GM21360 (cell line): ENCODE data around the gene CLIP3.
"Not testable (repeated sequence)": the region's sequence is repeated elsewhere in the genome, so short reads cannot be mapped to it uniquely, and the experiment has no call there.

Experiments used
- ATAC-seq: cut with Tn5 transposase; IDR thresholded peaks from one replicate; pipeline ENCODE4 v1.9.1; 2021; ENCODE audit warnings: mild to moderate bottlenecking, moderate library complexity; ENCODE audit not compliant: unreplicated experiment

The CLIP3 gene, protein sequence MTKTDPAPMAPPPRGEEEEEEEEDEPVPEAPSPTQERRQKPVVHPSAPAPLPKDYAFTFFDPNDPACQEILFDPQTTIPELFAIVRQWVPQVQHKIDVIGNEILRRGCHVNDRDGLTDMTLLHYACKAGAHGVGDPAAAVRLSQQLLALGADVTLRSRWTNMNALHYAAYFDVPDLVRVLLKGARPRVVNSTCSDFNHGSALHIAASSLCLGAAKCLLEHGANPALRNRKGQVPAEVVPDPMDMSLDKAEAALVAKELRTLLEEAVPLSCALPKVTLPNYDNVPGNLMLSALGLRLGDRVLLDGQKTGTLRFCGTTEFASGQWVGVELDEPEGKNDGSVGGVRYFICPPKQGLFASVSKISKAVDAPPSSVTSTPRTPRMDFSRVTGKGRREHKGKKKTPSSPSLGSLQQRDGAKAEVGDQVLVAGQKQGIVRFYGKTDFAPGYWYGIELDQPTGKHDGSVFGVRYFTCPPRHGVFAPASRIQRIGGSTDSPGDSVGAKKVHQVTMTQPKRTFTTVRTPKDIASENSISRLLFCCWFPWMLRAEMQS

DNA sequence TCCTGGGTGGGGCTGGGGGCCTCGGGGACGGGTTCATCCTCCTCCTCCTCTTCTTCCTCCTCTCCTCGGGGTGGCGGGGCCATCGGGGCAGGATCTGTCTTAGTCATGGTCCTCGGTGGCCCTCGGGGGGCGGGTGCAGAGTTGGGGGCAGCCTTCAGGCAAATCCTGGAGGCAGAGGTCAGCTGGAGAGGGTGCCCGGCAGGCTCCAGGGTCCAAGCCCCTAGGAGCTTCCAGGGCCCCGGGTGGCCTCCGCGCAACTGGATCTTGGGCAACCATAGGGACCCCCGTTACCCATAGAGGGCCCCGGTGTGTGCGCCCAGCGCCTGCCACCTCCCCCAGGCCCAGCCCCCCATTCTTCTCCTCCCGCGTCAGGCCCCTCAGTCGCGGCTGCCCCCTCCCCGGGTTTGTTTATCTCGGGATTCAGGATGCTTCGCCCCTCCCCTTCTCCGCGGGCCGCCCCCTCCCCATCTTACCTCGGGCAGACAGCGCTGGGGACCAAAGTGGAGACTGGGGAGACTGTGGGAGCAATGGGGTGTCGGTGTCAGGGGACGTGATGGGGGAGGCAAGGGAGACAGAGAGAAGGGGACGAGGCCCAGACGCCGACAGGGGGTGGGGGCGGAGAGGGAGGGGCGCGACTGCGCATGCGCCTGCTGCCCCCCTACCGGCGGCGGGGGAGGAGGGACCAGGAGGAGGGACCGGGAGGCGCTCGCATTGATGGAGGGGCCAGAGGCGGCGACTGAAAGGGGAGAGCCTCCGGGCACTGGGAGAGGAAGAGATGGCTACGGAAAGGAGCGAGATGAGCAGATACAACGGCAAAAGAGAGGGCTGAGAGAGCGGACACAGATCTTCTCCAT is at the start of gene CLIP3:
Gene CLIP3, minus strand, starts transcription at position 623 of the 854 bp plus-strand sequence. Its CDS starts 516 bp downstream, at position 107.
- ATAC-seq: no peak

DNA sequence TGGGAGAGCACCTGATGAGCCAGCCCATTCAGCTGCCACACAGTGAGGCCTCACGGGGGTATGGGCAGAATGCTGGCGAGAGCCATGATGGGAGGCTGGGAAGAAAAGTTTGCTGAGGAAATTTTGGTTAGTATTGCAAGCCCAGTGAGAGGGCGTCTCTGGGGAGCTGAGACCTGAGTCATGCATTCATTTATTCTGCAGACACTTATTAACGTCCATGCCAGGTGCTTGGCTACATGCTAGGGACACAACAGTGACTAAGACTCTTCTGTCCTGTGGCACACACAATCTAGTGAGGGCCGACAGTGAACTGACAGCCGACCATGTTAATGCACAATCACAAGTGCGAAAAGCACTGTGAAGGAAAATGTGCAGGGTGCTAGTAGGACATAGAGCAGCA is 49.2 kb upstream of the CLIP3 start:
- no peak for ATAC-seq

DNA sequence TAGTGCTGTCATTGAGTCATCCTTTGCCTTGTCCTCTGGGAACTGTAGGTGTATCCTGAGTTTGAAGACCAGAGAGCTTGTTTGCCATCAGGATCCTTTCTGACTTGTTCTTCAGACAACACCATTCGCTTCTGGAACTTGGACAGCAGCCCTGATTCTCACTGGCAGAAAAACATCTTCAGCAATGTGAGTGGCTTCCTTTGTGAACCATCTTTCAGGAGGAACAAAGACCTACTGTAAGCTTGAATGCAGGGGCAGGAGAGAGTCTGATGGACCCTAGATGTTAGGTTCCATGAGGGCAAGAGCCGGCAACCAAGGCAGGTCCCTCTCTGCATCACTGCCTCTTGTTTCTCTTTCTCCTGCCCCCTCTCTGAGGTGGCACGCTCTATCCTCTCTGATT is 48.7 kb upstream of the CLIP3 start:
- ATAC-seq: no peak

DNA sequence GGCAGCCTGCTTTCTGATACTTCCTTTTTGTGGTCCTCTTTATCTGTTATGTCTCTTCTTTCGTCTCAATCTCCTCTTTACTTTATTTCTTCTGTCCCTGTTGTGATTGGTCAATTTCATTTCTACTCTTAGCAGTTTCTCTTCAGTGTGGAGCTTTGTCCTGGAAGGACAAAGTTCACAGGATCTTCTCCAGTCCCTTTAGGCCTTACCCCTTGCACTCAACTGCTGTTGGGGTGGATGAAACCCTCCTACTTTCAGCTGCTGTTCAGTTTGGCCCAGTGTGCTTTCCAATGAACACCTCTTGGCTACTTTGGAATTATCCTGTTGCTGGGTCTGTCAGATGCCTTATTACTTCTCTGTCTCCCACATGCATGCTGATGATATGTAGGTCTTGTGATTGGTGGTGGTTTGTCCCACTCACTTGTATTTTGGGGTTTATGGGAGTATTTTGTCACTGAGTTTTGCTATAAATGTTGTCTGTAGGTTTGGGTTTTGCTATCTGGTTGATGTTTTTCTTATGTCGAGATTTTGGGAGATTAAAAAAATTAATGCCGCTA is 46.8 kb upstream of the CLIP3 start:
- ATAC-seq: no peak

DNA sequence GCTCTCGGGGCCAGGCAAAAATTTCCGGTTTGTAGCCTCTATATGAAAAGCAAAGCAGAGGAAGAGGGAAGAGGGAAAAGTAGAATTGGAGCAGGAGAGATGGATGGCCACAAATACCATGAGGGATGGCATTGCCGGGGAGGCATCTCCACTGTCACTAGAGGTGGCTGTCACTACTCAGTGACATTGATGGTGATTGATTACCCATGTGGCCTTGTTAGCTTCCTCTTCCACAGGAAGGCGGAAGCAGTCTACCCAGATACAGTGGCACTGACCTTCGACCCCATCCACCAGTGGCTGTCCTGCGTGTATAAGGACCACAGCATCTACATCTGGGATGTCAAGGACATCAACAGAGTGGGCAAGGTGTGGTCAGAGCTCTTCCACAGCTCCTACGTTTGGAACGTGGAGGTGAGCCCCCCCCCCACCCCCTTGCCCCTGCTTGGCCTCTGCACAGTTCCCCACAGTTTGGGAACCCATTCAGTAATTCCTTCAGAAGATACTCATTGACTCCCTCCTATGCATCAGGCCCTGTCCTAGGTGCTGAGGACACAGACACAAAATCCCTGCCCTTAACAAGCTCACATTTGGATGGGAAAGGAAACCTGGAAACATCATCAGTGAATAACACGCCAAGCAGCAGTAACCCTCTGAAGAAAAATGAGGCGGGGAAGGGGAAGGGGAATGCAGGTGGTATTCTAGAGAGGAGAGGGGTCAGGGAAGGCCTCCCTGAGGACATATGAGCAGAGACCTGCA is 40.6 kb upstream of the CLIP3 start:
- no peak for ATAC-seq

DNA sequence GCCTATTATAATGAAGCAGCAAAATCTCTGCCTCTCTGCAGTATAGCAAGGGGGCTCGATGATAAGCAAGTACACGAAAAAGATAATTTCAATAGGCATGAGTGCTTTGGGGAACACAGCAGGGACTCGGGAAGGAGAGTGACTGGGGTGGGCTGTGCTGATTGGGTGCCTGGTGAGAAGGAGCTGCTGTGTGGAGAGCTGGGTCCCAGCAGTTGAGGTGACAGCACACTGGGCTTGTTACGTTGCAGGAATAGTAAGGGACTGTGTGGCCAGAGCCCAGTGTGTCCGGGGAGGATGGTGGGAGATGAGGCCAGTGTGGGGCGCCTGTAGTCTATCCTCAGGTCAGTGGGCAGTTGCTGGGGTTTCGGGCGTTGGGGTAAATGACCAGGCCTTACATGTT is 39.4 kb upstream of the CLIP3 start:
- no peak for ATAC-seq

DNA sequence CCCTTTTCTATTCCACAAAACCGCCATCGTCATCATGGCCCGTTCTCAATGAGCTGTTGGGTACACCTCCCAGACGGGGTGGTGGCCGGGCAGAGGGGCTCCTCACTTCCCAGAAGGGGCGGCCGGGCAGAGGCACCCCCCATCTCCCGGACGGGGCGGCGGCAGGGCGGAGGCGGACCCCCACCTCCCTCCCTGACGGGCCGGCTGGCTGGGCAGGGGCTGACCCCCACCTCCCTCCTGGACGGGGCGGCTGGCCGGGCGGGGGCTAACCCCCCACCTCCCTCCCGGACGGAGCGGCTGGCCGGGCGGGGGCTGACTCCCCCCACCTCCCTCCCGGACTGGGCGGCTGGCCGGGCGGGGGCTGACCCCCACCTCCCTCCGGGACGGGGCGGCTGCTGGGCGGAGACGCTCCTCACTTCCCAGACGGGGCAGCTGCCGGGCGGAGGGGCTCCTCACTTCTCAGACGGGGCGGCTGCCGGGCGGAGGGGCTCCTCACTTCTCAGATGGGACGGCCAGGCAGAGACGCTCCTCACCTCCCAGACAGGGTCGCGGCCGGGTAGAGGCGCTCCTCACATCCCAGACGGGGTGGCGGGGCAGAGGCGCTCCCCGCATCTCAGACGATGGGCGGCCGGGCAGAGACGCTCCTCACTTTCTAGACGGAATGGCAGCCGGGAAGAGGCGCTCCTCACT is 36.3 kb upstream of the CLIP3 start:
- not testable (repeated sequence) for ATAC-seq

DNA sequence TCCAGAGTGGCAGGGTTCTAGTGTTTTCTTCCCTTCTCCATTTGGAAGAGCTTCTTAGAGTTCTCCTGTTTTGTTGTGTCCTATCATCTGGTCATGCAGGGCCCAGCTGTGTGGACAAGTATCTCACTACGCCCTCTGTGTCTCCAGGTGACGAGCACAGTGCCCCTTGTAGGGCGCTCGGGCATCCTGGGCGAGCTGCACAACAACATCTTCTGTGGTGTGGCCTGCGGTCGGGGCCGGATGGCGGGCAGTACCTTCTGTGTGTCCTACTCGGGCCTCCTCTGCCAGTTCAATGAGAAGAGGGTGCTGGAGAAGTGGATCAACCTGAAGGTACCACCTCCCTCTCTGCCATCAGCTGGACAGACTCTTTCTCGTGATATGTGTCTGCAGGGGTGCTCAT is 35.0 kb upstream of the CLIP3 start:
- no peak for ATAC-seq

DNA sequence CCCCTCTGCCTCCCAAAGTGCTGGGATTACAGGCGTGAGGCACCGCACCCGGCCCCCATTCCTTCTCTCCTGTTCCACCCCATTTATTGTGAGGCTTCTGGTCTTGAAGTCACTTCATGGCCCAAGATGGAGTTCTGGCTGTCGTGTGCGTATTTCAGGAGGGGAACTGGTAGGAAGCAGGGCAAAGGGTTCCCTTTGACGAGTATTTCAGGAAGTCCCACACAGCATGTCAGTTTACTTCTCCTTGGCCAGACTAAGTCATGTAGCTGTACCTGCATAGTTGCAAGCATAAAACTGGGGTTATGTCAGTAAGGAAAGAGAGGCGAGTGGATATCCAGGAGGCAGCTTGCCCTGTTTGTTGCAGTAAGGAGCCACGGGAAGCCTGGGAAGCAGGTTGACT is 32.2 kb upstream of the CLIP3 start:
- no peak for ATAC-seq

DNA sequence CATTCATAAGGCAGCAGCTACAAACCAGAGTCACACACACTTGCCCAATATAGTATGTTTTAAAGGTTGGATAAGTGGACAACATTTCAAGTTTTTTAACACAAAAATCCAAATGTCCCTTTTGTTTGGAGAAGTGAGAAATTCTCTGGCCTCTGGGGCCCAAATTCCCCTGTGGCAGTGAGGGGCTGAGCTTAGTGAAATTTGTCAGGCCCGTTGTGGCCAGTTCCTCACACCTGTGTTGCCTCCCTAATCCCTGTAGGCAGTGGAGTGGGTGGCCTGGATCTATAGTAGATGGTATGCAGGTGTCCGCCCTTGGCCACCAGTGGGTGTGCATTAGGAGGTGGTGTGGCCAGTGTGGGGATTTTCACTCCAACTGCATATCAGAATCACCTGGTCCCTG is 28.7 kb upstream of the CLIP3 start:
- no peak for ATAC-seq

DNA sequence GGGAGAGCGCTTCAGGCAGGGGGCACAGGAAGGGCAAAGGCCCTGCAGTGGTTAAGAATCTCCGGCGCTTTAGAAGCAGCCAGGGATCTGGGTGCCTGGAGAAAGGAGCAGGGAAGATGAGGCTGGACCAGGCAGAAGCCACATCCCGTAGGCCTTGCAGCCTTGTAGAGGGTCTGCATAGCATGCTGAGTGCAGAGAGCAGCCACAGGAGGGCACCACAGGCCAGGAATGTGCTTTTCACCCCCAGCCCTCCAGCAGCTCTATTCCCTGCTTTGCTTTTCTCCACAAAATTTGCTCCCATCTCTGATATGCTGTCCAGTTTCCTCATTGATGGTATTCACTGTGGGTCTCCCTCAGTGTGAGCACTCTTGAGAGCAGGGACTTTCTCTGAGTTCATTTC is 27.8 kb upstream of the CLIP3 start:
- ATAC-seq: no peak

DNA sequence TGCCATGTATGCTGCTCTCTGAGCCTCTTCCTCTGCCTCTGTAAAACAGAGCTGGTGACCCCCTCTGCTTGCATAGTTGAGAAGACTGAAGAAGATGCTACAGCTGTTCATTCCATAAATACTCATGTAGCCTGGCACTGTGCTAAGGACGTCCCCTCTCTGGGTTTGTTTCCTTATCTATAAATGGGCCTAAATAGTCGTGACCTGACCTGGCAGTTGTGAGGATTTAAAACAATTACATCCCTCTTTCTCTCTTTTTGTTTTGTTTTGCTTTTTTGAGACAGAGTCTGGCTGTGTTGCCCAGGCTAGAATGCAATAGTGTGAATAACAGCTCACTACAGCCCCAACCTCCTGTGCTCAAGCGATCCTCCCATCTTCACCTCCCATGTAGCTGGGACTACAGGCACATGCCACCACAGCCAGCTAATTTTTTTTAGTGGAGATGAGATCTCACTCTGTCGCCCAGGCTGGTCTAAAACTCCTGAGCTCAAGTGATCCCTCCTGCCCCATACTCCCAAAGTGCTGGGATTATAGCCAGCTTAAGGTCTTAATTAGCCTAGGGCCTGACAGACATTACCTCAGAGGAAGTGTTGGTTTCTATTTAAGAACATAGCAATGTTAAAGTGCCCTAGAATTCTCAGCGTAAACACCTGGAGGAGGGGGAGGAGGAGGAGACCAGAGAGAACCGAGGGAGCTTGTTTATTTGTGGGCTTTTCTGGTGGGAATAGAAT is 26.7 kb upstream of the CLIP3 start:
- ATAC-seq: no peak

DNA sequence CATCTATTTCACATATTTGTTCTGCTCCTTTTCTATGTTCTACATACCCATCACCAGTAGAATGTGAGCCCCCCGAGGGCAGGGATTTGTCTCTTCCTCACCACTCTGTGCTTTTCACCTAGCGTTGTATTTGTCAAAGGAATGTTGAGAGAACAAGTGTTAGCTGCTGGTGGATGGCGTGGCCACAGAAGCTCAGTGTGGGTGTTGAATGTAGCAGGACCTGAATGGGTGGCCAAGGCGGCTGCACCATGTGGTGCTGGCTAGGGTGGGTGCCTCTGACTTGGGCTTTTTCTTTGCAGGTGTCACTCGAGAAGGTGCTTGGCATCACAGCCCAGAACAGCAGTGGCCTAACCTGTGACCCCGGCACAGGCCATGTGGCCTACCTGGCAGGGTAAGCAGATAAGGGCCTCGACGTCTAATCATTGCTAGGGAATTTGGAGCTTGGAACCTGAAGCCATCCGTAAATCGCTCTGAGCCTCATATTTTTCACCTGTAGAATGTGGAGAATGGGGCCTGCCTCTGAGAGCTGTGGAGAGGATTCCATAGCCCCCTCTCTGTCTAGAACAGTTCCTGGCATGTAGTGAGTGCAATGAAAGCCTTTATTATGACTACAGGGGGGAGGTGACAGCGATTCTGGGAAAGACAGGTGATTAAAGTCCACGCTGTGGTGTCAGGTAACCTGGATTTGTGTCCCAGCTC is 26.0 kb upstream of the CLIP3 start:
- no peak for ATAC-seq

DNA sequence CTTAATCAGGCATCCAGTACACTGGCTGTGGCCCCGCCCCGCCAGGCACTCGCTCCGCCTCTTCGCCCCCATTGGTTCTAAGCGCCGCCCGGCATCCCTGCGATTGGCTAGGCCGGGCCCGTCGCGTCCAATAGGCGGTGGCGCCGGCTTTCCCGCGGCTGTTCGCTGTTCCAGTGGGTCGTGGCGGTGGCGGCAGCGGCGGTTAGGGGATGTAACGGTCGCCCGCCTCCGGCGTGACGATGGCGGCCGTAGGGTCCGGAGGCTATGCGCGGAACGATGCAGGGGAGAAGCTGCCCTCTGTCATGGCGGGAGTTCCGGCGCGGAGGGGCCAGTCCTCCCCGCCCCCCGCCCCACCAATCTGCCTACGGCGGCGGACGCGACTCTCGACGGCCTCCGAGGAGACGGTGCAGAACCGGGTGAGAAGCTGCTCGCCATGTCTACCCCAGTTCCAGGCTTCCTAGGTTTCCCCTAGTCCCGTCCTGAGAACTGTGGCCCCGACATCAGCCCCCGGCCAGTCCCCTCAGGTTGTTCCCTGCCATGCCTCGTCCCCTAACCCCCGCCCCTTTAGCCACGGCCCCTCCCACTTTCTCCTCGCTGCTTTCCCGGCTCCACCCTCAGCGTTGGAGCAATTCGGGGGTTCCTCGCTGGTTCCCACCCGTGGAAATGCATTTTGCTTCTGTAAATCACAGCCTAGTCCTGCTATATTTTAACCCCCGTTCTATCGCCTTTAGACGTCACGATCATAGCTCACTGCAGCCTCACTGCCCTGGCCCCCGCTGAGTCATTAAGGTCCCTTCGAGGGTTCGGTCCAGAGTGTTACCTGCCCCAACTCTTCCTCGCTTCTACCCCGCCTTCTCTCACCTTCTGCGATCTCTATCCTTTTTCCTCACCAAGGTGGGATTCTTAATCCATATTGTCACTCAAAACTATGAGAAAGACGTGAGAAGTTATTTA is 22.3 kb upstream of the CLIP3 start, which contains the start of gene WDR62:
Gene WDR62, plus strand, starts transcription at position 165 of the 954 bp plus-strand sequence. Its CDS starts 75 bp downstream, at position 240.
- ATAC-seq: peak; percentile 56

DNA sequence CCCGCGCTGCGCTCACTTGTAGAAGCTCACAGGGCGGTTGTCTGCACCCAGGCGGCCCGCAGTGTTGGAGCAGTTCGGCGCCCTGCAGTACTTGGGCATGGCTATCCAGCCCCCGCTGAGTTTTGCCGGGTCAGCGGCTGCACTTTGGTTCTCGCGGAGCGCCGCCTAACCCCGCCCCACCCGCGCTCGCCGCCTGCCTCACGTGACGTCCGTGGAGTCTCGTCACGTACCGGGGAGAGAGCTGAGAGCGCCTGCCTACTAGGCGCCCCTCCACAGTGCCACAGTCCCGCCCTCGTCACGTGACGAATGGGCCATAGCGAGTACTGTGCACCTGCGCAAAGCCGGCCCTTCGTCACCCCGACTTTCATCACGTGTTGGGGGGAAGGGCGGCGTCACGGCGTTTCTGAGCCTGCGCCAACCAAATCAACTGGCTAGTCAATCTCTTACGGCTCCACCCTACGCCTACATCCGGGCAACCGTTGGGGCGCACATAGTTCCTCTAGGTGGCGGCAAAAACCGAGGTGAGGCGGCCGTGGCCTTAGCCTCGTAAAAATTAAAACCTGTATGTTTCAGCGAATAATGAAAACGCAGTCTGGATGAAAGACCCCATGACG is 21.6 kb upstream of the CLIP3 start, which contains the start of gene THAP8:
Gene THAP8, minus strand, starts transcription at position 167 of the 614 bp plus-strand sequence. Its CDS starts 68 bp downstream, at position 99.
- ATAC-seq: peak; percentile 75

DNA sequence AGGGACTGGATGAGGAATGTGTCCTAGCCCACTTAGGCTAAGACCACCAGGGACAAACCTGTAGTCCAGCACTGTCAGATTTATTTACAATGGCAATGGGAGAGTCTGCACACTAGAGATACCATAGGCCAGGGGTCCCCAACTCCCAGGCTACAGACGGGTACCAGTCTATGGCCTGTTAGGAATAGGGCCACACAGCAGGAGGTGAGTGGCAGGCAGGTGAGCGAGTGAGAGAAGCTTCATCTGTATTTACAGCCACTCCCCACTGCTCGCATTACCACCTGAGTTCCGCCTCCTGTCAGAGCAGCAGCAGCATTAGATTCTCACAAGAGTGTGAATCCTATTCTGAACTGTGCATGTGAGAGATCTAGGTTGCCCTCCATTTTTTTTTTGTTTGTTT is 19.0 kb upstream of the CLIP3 start:
- ATAC-seq: no peak

DNA sequence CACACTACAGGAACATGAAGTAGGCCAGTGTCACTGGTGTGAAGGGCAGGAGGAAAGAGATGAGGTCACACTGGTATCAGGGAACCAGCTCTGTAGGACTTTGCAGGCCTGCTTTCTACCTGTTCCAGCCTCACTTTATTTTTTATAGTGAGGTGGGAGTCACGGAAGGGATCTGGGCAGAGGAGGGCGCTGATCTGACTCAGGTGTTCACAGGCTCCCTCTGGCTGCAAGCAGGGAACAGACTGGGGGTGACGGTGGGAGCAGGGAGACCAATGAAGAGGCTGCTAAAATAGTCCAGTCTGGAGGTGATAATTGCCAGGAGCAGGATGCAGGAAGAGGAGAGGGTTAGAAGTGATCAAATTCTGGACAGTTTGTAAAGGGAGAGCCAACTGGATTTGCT is 18.6 kb upstream of the CLIP3 start:
- no peak for ATAC-seq
